Activated T-helper 9 cell treated with anti-CD3 and anti-CD28 coated beads, Interleukin-2, amount 50 U/mL, for 16 hours (primary cell): ENCODE results near the gene AMD1.
"Not testable (repeated sequence)": the region's sequence is repeated elsewhere in the genome, so short reads cannot be mapped to it uniquely, and the experiment has no call there.

Experiments
- DNase-seq: peaks from one replicate; pipeline ENCODE4 v3.0.0-alpha.2; 2020; ENCODE audit warnings: low read depth

The AMD1 gene

DNA sequence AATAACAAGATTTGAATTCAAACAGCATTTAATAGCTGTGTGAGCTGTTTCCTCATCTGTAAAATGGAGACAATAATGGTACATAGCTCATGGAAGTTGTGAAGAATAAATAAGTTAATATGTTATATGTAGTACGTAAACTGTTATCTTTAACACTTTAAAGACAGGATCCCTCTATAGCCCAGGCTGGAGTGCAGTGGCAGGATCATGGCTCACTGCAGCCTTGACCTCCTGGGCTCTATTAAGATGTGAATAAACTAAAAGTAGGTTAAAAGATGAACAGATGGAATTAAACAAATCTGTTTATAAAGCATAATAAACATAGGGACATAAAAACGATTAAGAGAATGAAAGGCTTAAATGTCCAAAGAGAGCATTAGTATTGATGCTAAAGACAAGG, 3.0 kb downstream of the AMD1 start:
- DNase-seq, result no peak

DNA sequence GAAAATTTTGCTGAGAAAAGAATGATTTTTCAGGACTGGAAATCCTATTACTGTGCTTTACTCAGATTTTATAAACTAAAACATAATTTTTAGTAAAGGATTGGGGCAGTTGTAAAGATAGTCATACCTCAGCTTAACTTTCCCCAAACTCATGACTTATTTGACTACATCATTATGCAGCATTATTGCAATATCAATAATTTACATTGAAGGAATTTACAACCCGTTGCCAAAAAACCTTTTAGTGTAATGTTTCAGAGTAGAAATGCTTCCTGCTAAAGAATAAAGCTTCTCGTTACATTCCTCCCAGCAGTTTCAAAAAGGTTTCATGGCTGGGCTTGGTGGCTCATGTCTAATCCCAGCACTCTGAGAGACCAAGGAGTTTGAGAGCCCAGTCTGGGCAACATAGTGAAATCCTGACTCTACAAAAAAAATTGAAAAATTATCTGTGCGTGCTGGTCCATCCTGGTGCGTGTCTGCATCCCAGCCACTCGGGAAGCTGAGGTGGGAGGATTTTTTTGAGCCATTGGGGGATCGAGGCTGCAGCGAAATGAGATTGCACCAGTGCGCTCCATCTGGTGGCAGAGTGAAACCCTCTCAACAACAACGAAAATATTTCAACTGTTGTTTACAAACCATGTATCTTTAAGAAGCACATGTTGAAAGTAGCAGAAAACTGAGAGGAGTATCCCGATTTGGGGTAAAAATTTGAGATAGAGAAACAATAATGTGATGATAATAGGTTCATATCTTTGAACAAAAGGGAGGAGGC, 4.4 kb downstream of the AMD1 start:
- no peak for DNase-seq

DNA sequence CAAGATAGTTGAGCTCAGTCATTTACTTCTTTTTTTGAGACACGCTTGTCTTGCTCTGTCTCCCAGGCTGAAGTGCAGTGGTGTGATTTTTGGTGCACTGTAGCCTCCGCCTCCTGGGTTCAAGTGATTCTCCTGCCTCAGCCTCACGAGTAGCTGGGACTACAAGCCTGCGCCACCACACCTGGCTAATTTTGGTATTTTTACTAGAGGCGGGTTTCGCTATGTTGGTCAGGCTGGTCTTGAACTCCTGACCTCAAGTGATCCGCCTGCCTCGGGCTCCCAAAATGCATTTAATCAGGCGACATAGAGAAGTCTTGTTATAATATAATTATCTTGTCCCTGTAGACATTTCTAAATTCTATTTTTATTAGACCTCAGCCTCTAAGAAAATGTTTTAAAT, 6.1 kb downstream of the AMD1 start:
- DNase-seq, result no peak

DNA sequence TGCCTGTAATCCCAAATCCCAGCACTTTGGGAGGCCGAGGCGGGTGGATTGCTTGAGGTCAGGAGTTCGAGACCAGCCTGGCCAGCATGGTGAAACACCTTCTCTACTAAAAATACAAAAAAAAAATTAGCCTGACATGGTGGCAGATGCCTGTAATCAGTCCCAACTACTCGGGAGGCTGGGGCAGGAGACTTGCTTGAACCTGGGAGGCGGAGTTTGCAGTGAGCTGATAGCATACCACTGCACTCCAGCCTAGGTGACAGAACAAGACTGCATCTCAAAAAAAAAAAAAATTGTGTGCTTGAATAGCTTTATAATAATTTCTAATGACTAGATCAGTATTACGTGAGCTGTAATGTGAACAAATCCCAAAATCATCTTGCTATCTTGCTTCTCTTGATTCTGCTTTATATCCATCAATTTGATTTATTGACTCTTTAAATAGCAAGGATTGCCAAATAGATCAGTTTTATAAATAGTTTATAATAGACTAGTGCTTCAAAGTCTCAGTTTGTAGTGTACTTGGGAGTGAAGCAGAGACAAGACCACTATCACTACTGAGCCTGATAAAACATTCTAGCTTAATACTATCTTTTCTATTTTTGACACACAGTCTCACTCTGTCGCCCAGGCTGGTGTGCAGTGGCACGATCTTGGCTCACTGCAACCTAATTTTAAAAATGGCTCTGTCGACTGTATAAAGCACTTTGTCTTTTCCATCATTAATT, 7.1 kb downstream of the AMD1 start:
- DNase-seq, result no peak

DNA sequence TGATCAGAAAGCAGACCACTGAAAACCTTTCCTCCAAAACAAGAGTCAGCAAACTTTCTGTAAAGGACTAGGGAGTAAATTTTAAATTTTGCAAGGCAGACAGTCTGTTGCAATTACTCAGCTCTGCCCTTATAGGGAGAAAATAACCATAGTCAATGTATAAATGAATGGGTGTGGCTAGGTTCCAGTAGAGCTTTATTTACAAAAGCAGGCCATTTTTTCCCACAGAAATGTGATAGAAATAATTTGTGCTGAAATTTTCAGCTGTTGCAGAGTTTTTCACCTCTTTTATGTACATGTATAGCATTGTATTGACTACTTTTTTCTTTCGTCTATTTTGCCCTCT, 7.7 kb downstream of the AMD1 start:
- DNase-seq, result no peak

DNA sequence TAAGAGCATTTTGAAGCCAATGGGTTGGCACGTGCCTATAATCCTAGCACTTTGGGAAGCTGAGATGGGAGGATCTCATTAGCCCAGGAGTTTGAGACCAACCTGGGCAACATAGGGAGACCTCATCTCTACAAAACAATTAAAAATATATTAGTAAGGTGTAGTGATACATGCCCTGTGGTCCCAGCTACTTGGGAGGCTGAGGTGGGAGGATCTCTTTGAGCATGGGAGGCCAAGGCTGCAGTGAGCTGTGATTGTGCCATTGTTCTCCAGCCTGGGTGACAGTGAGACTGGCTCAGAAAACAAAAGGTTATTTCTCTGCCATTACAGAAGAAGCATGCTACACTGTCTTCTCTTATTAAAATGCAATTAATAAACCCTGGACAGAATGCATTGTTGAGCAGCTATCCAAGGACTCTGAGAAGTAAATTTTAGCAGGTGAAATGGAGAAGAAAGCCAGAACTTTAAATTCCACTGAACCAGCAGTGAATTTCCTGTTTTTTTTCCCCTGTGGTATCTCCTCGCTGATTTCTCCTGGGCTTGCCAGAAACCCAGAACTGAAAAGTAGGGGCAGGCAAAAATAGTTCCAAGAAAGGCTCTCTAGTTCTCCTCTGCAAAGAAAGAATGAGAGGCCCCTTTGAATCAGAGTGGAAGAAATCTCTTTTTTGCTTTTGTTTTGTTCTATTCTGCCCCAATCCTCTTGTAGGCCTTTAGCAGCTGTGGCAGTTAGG, 8.4 kb downstream of the AMD1 start:
- no peak for DNase-seq

DNA sequence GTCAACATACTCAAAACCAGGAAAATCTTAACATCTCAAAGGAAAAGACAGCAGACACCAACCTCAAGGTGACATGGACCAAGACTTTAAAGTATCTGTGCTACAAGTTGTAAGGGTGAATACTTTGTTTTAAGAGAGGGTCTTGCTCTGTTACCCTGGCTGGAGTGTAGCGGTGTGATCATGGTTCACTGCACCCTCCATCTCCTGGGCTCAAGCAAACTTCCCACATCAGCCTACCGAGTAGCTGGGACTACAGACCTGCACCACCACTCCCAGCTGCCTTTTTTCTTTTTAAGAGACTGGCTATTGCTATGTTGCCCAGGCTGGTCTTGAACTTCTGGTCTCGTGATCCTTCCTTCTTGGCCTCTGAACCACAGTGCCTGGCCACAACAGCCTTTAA, 9.7 kb downstream of the AMD1 start:
- no peak for DNase-seq

DNA sequence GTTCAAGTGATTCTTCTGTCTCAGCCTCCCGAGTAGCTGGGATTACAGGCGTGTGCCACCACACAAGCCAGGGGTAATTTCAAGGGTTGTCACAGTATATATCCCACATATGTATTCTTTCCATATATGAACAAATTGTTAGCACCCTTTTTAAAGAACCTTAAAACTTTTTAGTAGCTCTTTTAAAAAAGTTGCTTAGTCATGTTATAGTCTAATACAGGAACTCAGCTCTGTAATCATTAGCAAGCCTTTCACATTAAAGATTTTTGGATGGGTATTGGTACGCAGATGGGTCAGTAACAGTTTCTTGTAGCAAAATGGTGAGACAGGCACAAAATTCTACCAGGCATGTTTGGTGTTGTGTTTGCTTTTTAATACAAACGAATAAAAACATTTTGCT, 10.9 kb downstream of the AMD1 start:
- DNase-seq, result no peak

DNA sequence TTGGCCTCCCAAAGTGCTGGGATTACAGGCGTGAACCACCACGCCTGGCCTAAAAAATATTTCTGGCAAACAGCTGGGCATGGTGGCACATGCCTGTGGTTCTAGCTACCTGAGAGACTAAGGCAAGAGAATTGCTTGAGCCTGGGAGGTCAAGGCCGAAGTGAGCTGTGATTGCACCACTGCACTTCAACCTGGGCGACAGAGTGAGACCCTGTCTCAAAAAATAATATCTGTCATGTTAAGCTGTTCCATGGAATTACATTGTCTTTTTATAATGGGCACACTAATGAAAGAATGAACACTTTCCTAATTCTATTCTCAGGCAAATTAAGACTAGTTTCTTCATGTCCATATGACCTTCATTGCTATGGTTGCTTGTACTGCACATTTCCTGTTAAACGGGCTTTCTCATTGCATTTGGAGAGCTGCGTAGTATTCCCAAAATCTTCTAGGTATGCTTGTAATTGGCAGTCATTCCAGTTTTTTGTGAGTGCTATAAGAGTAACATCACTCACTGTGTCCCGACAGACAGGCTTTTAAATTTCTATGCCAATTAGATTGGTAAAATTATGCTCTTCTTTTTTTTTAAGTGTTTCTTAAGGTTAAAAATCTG, 12.1 kb downstream of the AMD1 start:
- DNase-seq, result no peak

DNA sequence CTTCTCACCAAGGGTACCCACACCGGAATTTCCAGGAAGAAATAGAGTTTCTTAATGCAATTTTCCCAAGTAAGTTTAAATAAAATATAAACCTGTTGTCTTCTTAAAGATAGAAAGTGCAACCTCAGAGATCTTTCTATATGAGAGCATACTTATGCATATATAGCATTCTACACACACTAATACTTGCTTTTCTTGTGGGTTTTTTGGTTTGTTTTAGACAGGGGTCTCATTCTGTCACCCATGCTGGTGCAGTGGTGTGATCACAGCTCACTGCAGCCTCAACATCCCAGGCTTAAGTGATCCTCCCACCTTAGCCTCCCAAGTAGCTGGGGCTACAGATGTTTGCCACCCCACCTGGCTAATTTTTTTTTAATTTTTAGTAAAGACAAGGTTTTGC, 15.7 kb downstream of the AMD1 start:
- no peak for DNase-seq

DNA sequence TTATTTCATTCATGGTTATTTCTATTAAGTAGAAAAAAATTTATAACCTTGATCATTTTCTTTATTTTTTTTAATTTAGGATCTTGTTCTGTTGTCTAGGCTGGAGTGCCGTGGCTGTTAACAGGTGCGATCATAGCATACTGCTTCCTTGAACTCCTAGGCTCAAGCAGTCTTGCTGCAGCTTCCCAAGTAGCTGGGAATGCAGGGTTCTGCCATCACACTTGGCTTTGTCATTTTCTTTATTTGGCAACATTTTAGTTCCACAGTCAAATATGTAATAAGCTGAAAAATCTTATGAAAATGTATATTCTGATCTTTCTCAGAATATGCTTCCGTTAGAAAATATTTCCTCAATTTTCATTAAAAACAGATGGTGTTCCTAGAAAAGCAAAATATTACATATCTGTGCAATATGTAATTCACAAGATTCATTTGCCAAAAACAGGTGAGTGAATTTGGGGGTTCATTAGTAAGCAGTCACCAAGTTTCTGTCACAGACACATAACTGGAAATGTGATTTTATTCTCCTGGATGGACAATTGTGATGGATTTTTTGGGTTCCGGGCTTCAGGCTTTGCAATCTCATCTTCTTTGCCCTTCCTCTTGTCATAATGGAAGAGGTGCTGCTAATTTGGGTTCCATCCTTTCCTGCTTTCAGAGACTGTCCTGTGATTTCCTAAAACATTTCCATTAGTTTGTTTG, 21.5 kb downstream of the AMD1 start:
- no peak for DNase-seq

DNA sequence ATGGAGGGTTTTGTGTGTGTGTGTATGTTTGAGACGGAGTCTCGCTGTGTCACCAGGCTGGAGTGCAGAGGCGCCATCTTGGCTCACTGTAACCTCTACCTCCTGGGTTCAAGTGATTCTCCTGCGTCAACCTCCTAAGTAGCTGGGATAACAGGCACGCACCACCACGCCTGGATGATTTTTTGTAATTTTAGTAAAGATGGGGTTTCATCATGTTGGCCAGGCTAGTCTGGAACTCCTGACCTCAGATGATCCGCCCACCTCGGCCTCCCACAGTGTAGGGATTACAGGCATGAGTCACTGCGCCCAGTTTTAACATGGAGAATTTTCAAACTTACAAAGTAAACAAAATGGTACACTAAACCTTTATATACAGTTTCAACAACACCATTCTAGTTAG, 22.8 kb downstream of the AMD1 start:
- no peak for DNase-seq

DNA sequence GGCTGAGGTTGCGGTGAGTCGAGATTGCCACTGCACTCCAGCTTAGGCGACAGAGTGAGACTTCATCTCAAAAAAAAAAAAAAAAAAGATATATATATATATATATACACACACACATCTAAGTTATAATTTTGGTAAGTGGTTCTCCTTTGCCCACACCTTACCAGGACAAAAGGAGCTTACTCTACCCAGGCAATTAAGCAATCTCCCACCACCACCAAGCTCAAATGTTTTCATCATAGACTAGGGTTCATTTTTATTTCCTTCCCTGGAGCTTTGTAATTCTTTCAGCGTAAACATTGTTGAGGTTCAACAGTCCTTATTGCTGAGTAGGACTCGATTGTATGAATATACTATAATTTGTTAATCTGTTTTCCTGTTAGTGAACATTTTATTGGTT, 23.5 kb downstream of the AMD1 start:
- no peak for DNase-seq

DNA sequence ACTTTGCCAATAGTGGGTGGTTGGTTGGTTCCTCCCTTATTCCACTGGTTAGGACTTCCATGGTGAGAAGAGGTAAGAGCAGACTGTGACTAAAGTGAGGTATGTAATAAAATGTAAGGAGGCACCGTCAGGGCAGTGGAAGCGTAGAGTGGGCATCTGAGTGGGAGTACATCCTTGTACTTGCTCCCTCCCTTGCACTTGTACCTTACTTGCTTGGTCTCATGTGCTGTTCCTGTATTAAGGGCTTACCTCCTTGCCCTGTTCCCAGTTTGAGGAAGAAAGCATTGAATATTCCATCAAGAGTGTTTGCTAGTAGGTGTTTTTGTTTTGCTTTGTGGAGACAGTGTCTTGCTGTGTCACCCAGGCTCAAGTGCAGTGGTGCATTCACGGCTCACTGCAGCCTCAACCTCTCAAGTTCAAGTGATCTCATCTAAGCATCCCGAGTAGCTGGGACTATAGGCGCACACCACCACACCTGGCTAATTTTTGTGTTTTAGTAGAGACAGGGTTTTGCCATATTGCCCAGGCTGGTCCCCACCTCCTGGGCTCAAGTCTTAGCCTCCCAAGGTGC, 25.5 kb downstream of the AMD1 start:
- no peak for DNase-seq

DNA sequence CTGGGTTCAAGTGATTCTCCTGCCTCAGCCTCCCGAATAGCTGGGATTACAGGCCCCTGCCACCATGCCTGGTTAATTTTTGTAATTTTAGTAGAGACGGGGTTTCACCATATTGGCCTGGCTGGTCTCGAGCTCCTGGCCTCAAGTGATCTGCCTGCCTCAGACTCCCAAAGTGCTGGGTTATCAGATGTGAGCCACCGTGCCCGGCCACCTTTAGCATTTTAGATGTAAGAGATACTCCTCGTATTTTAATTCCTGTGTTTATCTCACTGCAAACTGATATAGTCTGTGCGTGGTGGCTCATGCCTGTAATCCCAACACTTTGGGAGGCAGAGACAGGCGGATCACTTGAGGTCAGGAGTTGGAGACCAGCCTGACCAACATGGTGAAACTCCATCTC, 27.0 kb downstream of the AMD1 start:
- DNase-seq, result not testable (repeated sequence)

DNA sequence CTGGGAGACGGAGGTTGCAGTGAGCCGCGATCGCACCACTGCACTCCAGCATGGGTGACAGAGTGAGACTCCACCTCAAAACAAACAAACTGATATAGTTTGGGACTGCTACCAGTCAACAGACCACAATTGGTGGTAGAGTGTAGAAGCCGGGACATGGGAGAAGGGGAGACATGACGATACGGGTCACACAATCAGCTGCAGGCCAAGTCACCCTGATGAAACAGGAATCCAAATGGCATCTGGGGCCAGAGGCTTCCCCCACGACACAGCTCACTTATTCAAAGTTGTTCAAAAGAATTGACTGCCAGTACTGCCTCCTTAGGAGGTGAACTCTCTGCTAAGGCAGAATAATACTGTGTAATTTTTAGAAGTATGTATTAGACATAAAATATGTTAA, 27.5 kb downstream of the AMD1 start:
- DNase-seq, result no peak

DNA sequence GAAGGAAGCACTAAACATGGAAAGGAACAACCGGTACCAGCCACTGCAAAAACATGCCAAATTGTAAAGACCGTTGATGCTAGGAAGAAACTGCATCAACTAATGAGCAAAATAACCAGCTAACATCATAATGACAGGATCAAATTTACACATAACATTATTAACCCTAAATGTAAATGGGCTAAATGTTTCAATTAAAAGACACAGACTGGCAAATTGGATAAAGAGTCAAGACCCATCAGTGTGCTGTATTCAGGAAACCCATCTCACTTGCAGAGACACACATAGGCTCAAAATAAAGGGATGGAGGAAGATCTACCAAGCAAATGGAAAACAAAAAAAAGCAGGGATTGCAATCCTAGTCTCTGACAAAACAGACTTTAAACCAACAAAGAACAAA, 31.7 kb downstream of the AMD1 start:
- not testable (repeated sequence) for DNase-seq

DNA sequence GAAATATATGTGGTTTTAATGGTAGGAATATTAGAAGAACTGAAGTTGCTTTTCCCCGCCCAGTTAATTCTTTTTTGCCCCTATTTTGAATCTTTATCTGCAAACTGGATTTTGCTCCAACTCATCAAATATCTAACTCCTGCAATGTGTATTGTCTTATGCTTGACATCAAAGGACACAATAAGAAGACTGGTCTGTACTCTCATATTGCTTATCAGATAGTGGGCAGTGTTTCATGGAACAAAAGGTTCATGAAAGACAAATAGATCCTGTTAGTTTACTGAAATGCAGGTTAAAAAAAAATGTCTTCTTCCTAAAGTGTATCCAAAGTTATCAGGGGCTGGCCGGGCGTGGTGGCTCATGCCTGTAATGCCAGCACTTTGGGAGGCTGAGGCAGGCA, 56.2 kb downstream of the AMD1 start:
- DNase-seq, result no peak

DNA sequence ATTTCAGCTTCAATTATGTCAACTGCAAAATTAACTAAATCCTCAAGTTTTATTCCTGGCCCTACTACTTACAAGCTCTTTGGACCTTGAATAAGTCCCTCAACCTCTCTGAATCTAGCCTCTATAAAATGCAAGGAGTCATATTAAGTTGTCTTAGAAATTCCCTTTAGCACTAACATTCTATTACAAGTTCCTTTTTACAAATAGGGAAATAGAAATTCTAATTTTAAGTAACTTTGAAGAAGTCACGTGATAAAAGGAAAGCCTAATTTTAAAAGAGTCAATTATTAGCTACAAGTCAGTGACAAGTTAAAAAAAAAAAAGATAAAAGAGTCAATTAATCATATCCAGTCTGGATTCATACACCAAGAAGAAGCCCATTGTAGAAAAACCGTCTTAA, 59.3 kb downstream of the AMD1 start:
- DNase-seq, result no peak

DNA sequence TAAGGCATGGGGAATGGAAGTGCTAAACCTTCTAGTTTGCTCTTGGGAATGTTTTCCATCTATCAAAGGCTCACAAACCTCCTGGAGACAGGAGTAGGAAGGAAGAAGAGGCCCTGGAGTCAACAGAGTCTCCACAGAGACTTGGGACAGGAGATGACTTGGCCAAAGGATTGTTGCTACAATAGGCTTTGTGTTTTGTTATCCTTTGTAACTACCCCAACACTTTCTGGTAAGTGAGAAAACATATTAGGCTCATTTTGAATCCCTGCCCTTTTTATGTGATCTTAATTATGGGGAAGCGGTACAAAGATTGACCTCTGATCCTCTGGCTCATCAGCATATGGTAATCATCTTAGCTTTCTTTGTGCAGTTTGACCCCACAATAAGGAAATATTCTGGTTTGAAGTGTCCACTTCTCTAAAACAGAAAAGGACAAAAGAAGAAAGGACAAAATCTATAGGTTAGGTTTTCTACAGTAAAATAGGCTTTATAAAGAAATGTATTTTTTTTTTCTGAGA, 59.9 kb downstream of the AMD1 start:
- DNase-seq, result no peak

DNA sequence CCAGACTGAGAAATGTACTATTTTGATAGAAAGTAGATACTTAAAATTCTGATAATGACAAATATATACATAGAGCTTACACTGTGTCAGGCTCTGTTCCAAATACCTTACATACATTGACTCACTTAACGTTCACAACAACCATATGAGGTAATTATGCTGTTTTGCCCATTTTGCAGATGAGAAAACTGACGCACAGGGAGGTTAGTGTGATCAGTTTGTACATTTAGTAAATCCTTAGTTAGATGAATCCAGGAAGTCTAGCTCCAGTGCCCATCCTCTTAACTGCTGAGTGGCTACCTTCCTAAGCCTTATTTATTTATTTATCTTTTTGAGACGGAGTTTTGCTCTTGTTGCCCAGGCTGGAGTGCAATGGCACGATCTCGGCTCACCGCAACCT, 60.6 kb downstream of the AMD1 start:
- no peak for DNase-seq

DNA sequence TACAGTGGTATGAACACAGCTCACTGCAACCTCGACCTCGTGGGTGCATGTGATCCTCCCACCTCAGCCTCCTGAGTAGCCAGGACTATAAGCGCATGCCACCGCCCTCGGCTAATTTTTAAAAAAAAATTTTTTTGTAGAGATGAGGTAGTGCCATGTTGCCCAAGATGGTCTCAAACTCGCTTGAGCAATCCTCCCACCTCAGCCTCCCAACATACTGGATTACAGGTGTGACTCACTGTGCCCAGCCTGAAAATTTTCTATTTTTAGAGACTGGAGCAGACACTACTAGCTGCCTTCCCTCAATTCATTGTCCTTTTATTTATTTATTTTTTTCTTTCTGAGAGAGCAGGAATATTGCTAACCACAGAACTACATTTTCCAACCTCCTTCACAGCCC, 63.6 kb downstream of the AMD1 start:
- no peak for DNase-seq
